ENCODE measurements around the gene CD244. TPM values are rescaled to one million over a fixed set of nuclear protein-coding genes. Genes with fewer than 3 reads are reported as not detected.

Gene CD244
- total RNA-seq, 4 donors from 2014 or later = 0.15 to 0.47 (median 0.27) TPM; not detected in 1

DNA sequence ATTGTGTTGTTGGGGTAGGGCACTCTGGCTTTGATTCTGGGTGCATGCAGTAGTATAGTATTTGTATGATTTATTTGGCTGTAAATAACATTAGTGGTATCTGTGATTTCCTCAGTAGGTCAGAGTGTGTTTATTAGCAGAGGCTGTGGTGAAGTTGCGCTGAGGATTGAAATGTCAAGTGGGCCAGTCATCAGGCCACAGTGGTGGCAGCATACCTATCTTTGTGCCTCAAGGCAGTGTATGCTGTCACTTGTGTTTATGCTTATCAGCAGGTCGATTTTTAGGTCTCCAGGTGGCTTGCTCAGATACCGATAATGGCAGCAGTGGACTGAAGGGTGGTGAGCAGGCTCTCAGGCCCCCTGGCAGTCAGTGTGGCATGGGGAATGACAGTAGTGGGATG is 55.4 kb downstream of the CD244 start:
- H3K4me1 ChIP-seq = no peaks in the 10 kb centered on the region
- no peak for ATAC-seq
- peaks cover 0 to 26% (median 0%) of the 10 kb centered on the region in 3 donors for H3K9me3 ChIP-seq
- 67% methylated on average over 1 of the region's 3 CpGs; no CpG with 5 or more reads in 1 of the 2 donors for WGBS, 2 donors (ENCODE audit: low coverage in 1 of 2)
- no peak overlapping the region for H3K27ac ChIP-seq
- no peak overlapping the region for H3K4me3 ChIP-seq
- H3K36me3 ChIP-seq = no peaks in the 10 kb centered on the region
- TF ChIP-seq EP300 (IDR thresholded peaks at IDR 0.05) (no peak), POLR2A (IDR thresholded peaks at IDR 0.05) (no peak), POLR2AphosphoS5 (IDR thresholded peaks at IDR 0.05) (no peak)
- TF ChIP-seq, protein P1, sequence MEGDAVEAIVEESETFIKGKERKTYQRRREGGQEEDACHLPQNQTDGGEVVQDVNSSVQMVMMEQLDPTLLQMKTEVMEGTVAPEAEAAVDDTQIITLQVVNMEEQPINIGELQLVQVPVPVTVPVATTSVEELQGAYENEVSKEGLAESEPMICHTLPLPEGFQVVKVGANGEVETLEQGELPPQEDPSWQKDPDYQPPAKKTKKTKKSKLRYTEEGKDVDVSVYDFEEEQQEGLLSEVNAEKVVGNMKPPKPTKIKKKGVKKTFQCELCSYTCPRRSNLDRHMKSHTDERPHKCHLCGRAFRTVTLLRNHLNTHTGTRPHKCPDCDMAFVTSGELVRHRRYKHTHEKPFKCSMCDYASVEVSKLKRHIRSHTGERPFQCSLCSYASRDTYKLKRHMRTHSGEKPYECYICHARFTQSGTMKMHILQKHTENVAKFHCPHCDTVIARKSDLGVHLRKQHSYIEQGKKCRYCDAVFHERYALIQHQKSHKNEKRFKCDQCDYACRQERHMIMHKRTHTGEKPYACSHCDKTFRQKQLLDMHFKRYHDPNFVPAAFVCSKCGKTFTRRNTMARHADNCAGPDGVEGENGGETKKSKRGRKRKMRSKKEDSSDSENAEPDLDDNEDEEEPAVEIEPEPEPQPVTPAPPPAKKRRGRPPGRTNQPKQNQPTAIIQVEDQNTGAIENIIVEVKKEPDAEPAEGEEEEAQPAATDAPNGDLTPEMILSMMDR (IDR thresholded peaks at IDR 0.05) = no peak
- H3K27me3 ChIP-seq = peaks cover 4% of the 10 kb centered on the region

DNA sequence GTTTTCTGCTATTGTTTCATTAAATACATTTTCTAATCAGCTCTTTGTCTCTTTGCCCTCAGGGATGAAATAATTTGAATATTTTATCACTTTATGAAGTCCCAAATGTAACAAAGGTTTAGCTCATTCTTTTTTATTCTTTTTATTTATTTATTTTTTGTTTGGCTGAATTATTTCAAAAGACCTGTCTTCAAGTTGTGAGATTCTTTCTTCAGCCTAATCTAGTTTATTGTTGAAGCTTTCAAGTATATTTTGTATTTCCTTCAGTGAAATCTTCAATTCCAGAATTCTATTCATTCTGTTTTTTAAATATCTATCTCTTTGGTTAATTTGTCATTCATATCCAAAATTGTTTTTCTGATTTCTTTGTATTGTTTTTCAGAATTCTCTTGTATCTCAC is 55.9 kb downstream of the CD244 start:
- no peaks in the 10 kb centered on the region for H3K4me1 ChIP-seq
- H3K27me3 ChIP-seq = peaks cover 4% of the 10 kb centered on the region
- no peak for ATAC-seq
- TF ChIP-seq, protein P1 (IDR thresholded peaks at IDR 0.05) = no peak
- TF ChIP-seq POLR2A (IDR thresholded peaks at IDR 0.05) (no peak), EP300 (IDR thresholded peaks at IDR 0.05) (no peak), POLR2AphosphoS5 (IDR thresholded peaks at IDR 0.05) (no peak)
- H3K4me3 ChIP-seq = no peak overlapping the region
- peaks cover 0 to 26% (median 0%) of the 10 kb centered on the region in 3 donors for H3K9me3 ChIP-seq
- no peaks in the 10 kb centered on the region for H3K36me3 ChIP-seq
- no peak overlapping the region for H3K27ac ChIP-seq

DNA sequence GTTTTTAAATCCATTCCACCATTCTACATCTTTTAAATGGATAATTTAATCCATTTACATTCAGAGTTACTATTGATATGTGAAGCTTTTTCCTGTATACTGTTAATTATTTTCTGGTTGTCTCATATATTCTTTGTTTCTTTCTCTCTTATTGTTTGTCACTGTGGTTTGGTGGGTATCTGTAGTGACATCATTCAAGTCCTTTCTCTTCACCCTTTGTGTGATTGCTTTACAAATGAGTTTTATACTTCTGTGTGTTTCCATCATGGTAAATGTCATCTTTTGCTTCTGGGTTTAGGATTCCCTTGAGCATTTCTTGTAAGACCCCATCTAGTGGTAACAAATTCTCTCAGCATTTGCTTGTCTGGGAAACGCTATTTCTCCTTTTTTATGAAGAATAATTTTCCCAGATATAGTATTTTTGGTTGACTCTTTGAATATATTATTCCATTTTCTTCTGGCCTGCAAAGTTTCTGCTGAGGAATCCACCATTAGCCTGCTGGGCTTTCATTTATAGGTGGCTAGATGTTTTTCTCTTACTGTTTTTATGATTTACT is 56.5 kb downstream of the CD244 start:
- Histone ChIP-seq H3K9me3 (peaks cover 0 to 26% (median 0%) of the 10 kb centered on the region in 3 donors), H3K4me1 (no peaks in the 10 kb centered on the region), H3K27ac (no peak overlapping the region), H3K36me3 (no peaks in the 10 kb centered on the region), H3K4me3 (no peak overlapping the region), H3K27me3 (peaks cover 4% of the 10 kb centered on the region)
- ATAC-seq = no peak
- no peak for TF ChIP-seq POLR2A (IDR thresholded peaks at IDR 0.05)
- no peak for TF ChIP-seq POLR2AphosphoS5 (IDR thresholded peaks at IDR 0.05)
- TF ChIP-seq, protein P1 (IDR thresholded peaks at IDR 0.05) = no peak
- TF ChIP-seq EP300 (IDR thresholded peaks at IDR 0.05) = no peak
- 54 to 65% methylated on average over 1 of the region's 1 CpG for WGBS, 2 donors (ENCODE audit: low coverage in 1 of 2)

DNA sequence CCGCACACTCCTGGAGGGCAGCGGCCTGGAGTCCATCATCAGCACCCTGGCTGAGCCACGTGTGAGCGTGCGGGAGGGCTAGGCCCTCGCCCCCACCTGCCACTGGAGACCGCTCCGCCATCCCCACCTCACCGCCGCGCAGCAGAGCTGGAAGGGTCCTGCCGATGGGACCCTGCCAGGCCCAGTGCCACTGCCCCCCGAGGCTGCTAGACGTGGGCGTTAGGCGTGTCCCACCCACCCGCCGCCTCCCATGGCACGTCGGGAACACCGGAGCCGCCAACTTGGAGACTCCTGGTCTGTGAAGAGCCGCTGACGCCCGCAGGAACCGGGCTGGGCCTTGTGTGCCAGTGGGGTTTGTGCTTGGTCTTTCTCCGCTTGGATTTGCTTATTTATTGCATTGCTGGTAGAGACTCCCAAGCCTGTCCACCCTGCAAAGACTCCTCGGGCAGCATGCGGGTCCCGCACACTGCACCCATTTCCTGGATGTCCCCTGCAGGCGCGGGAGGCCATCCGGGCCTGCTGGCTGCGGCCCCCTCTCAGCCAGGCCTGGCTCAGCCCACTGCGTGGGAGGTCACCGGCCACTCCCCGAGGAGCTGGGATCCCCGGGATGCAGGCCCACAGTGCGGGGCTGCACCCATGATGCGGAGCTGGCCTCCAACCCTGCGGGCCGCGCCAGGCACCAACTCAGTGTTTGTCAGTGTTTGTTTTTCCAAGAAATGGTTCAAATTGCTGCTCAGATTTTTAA is 60.7 kb downstream of the CD244 start:
- no peak overlapping the region for H3K27ac ChIP-seq

More for the DNA sequence above, 60.7 kb downstream of the CD244 start:
- ATAC-seq = no peak
- no peak for TF ChIP-seq POLR2A (IDR thresholded peaks at IDR 0.05)
- TF ChIP-seq EP300 (IDR thresholded peaks at IDR 0.05) = no peak
- no peak for TF ChIP-seq POLR2AphosphoS5 (IDR thresholded peaks at IDR 0.05)
- TF ChIP-seq, protein P1 (IDR thresholded peaks at IDR 0.05) = no peak
- Histone ChIP-seq H3K27me3 (no peaks in the 10 kb centered on the region), H3K36me3 (no peaks in the 10 kb centered on the region), H3K4me1 (no peaks in the 10 kb centered on the region), H3K9me3 (peaks cover 0 to 11% (median 0%) of the 10 kb centered on the region in 3 donors), H3K4me3 (no peak overlapping the region)
- WGBS, 2 donors (ENCODE audit: low coverage in 1 of 2) = 67 to 87% methylated on average over 3 of the region's 43 CpGs

All from gastroesophageal sphincter (tissue), 4 donors.